GM19025 (cell line): ENCODE data around the gene MAP3K20.
"Not testable (repeated sequence)": the region's sequence is repeated elsewhere in the genome, so short reads cannot be mapped to it uniquely, and the experiment has no call there.

Experiments
- ATAC-seq: cut with Tn5 transposase; IDR thresholded peaks from one replicate; pipeline ENCODE4 v1.9.1; 2021; ENCODE audit warnings: mild to moderate bottlenecking, low read depth, moderate library complexity; ENCODE audit not compliant: unreplicated experiment

MAP3K20 gene

GRCh38 chr2:173151671-173152401 is 76.2 kb downstream of the MAP3K20 start:
- ATAC-seq, result no peak

DNA sequence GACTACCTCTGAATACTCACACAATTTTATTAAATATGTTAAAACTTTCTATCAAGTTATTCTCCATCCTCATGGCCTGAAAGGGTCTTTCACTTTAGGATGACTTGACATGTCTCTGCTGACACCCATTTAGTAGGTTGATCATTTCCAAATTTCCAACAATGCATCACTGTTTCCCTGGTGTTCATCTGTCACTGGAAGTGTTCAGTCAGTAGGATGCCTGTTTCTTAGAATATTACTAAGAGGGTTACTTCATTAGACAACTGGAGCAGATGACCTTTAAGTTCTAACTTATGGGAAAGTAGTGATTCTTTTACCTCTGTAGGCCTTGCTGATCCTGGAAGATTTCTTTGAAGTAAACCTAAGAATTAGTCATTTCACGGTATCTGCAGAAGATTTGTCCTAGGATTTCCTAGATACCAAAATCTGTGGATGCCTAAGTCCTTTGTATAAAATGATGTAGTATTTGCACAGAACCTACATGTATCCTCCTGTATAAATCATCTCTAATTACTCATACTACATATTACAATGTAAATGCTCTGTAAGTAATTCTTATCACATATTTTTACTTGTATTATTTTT is 77.7 kb downstream of the MAP3K20 start:
- no peak for ATAC-seq

- ATAC-seq, result no peak
Measured at GRCh38 chr2:173157676-173158293, 82.1 kb downstream of the MAP3K20 start.

GRCh38 chr2:173159791-173160463 is 84.3 kb downstream of the MAP3K20 start:
- ATAC-seq, result no peak

GRCh38 chr2:173160618-173161017 is 85.0 kb downstream of the MAP3K20 start:
- ATAC-seq, result no peak

GRCh38 chr2:173161040-173161439 is 85.4 kb downstream of the MAP3K20 start:
- ATAC-seq, result no peak

- ATAC-seq, result no peak
Measured at GRCh38 chr2:173161507-173161906, 85.9 kb downstream of the MAP3K20 start.

DNA sequence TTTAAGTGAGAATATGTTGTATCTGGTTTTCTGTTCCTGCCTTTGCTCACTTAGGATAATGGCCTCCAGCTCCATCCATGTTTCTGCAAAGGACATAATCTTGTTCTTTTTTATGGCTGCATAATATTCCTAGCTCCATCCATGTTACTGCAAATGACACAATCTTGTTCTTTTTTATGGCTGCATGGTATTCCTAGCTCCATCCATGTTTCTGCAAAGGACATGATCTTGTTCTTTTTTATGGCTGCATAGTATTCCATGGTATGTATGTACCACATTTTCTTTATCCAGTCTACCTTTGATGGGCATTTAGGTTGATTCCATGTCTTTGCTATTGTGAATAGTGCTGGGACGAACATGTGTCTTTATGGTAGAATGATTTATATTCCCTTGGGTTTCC is 87.7 kb downstream of the MAP3K20 start:
- ATAC-seq, result not testable (repeated sequence)

DNA sequence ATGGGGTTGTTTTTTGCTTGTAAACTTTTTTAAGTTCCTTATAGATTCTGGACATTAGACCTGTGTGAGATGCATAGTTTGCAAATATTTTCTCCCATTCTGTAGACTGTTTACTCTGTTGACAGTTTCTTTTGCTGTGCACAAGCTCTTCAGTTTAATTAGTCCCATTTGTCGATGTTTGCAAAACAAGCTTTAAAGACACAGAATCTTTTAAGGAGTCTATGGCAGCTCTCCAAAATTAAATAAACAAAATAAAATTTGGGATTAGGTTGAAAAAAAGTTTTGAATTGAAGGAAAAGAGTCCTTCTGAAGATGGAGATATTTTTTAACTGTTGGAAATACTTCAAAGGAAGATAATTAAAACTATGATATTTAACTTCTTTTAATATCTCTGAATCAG is 88.8 kb downstream of the MAP3K20 start:
- ATAC-seq, result no peak

DNA sequence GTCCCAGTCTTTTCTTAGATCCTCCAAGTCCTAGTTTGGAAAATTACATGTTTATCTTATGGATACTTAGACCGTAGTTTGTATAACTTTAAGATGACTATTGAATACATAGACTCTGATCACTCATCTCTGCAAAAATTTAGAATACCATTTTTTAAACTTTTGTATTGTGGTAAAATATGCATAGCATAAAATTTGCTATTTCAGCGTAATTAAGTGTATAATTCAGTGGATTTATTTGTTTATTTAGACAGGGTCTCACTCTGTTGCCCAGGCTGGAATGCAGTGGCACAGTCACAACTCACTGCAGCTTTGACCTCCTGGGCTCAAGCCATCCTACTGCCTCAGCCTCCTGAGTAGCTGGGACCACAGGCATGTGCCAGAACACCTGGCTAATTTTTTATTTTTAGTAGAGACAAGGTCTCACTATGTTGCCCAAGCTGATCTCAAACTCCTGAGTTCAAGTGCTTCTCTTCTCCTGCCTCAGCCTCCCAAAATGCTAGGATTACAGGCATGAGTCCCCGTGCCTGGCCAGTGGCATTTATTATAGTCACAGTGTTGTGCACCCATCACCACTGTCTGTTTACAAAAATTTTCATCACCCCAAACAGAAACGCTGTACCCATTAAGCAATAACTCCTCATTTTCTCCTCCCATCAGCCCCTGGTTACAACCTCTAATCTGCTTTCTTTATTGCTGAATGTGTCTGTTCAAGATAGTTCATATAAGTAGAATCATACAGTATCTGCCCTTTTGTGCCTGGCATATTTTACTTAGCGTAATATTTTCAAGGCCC is 90.0 kb downstream of the MAP3K20 start:
- ATAC-seq, result no peak

GRCh38 chr2:173171321-173171720 is 95.7 kb downstream of the MAP3K20 start:
- no peak for ATAC-seq

DNA sequence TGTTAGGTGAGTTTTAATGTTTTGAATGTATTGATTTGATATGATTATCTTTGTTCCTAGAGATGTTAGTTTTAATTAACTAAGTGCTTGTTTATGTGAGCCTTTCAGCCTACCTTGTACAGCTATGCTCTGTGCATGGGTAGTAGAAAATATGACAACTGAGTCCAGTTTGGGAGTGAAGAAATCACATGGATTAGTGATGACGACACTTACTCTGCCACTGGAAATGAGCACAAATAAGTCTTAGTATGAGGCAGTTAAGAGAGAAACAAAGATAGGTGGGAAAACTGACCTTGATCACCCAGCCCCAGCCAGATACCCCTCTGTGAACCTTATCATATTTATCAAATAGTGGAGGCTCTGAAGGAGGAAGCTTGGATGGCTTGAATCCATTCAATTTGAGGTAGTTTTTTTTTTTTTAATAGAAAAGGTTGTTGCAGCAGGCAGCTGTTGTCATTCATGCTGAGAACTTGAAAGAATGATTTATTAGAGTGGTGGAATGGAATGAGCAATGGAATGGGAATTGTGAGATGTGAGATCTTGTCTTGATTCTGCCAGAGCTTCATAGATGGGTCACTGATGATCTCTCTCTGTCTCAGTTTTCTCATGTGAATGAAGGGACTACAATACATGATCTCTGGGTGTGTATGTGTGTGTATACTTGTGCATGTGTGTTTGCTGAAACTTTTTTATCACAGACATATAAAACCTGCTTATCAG is 96.4 kb downstream of the MAP3K20 start:
- ATAC-seq, result no peak

- not testable (repeated sequence) for ATAC-seq
Measured at GRCh38 chr2:173174339-173174738, 98.7 kb downstream of the MAP3K20 start.

- no peak for ATAC-seq
Measured at GRCh38 chr2:173175222-173175621, 99.6 kb downstream of the MAP3K20 start.

DNA sequence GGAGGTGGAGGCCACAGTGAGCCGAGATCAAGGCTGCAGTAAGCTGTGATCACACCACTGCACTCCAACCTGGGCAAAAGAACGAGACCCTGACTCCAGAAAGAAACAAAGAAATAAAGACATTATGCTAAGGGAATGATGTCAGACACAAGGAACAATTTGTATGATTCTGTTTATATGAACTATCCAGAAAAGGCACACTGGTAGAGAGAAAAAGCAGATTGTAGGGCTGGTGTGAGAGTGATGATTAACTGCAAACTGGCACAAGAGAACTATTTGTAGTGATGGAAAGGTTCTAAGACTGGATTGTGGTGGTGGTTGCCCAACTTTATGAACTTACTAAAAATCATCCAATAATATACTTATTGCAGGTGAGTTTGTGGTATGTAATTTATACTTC is 106.3 kb downstream of the MAP3K20 start:
- no peak for ATAC-seq

GRCh38 chr2:173184031-173185004 is 108.7 kb downstream of the MAP3K20 start:
- ATAC-seq, result no peak

DNA sequence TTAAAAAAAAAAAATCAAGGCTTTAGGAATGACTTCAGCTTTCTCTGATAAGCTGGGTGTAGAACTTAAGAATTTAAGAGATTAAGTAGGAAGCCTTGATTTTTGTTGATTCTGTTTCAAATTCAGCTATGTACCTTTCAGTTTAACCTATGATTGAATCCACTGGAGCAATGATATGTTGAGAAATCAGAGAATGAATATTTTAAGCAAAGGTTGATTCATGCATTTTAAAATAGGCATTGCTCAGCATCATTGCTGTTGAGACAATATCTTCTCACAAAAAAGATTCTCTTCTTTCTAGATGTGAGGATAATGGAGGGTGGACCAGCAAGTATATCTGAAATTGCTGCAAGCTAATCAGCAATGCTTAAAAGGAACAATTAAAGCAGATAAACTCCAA is 109.8 kb downstream of the MAP3K20 start:
- no peak for ATAC-seq

DNA sequence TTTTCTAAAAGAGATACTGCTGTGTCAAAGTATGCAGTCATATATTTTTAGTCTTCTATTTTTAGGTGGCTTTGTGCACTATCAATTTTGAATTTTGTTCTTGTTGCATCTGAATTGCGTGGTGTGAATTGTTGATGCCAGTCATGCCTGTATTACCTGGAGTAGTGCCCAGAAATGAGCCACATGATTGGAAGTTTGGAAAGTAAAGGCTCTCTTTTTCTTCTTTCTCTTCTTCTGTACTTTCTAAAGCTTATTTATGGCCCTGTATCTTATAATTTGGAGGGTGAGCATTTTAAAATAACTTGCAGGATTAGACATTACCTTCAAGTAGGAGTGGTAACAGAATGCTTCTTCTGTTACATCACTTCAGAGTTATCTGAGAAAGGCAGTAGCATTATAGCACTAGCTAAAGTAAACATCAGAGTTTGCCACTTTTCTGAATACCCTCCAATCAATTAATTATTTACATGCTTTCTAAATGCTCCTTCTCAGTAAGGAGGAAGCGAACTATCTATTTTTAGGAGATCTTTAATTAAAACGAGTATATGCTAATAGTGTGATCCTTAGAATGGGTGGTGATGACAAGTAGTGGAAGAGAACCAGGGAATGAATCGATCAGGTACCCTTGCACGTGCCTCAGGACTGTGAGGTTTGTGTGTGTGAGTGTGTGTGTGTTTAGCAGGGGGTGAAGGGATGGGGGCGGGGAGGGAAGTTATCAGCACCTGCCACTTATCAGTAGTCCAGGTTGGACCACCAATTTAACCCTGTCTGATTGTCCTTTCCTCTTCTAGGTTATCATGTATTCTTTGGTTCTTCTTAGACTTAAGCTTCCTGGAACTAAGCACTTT is 112.5 kb downstream of the MAP3K20 start:
- no peak for ATAC-seq
